Kidney (tissue), 14 donors: ENCODE results near the gene SYCE1. TPM values are rescaled to one million over a fixed set of nuclear protein-coding genes. Genes with fewer than 3 reads are reported as not detected.

Source experiments
- DNase-seq, 5 donors: peaks; one replicate each; pipeline ENCODE4 v3.0.0-alpha.2; 2013 to 2020
- FAIRE-seq: peaks from 2 replicates; lab custom pipeline; 2012; peaks lifted over from hg19 to GRCh38; lab: Jason Lieb, UNC
- H3K27ac ChIP-seq, 2 donors: one replicate each; pipeline ENCODE4 v1.7.0; 2013; ENCODE audit warnings: low read depth in 2 of 2, low read length in 2 of 2, inconsistent platforms in 1 of 2
- H3K27me3 ChIP-seq: one replicate; pipeline ENCODE4 v1.7.1; 2013; ENCODE audit warnings: low read length, inconsistent platforms; ENCODE audit not compliant: control insufficient read depth, insufficient read depth
- H3K36me3 ChIP-seq, 3 donors: one replicate each; pipeline versions ENCODE4 v1.7.0 to v1.7.1; 2013; ENCODE audit warnings: low read length in 3 of 3, control low read depth in 1 of 3, inconsistent platforms in 1 of 3; ENCODE audit not compliant: insufficient read depth in 3 of 3, control insufficient read depth in 2 of 3
- H3K4me1 ChIP-seq, 3 donors: one replicate each; pipeline versions ENCODE4 v1.7.0 to v1.7.1; 2013; ENCODE audit warnings: low read length in 3 of 3, inconsistent platforms in 1 of 3, low read depth in 1 of 3; ENCODE audit not compliant: control insufficient read depth in 2 of 3, insufficient read depth in 2 of 3
- H3K4me3 ChIP-seq, 3 donors: one replicate each; pipeline versions ENCODE4 v1.7.0 to v1.8.1; 2013; ENCODE audit warnings: low read length in 3 of 3, control low read depth in 1 of 3, inconsistent platforms in 1 of 3
- H3K9ac ChIP-seq, 3 donors: one replicate each; pipeline versions ENCODE4 v1.7.0 to v1.7.1; 2013; ENCODE audit warnings: low read length in 3 of 3, control low read depth in 1 of 3, inconsistent platforms in 1 of 3
- H3K9me3 ChIP-seq, 3 donors: one replicate each; pipeline versions ENCODE4 v1.7.0 to v1.7.1; 2013; ENCODE audit warnings: low read length in 3 of 3, control low read depth in 1 of 3, inconsistent platforms in 1 of 3; ENCODE audit not compliant: control insufficient read depth in 2 of 3, insufficient read depth in 1 of 3
- intact Hi-C: fragments of 100-400 bp; cut with DNase I; formaldehyde crosslinking; loops from one replicate; pipeline ENCODE4 v1.11.1; 2022
- polyA plus RNA-seq: library from polyadenylated mRNA; stranded (reverse); fragments of 350-450 nt; fragmentation: Illumina TruSeq; extraction: RNeasy Lipid Tissue Mini Kit (QIAGEN cat#74804); gene quantifications from one replicate; pipeline ENCODE4 v1.2.3, GENCODE V29; 2014; ENCODE audit warnings: low read depth, low replicate concordance; ENCODE audit not compliant: insufficient read depth
- total RNA-seq: library from RNA; stranded (reverse); fragmentation: NEBNext Ultra II Directional; extraction: Animal tissue kit (Norgen Biotek cat#: 25700); gene quantifications from one replicate; pipeline ENCODE4 v1.2.1, GENCODE V29; 2021
- TF ChIP-seq, protein P1 (sequence below): IDR thresholded peaks from 3 replicates; pipeline ENCODE4 v1.5.1; 2012; ENCODE audit warnings: mild to moderate bottlenecking, moderate library complexity, borderline replicate concordance; ENCODE audit not compliant: insufficient read depth; ENCODE audit errors: extremely low read depth
- donor health status: control.
- donor health status: control.
- donor health status: control.
- donor health status: control.
- donor health status: control.
- donor health status: DM: yes; HTN: yes; CAD: no.
- donor health status: Normal renal cell carcinoma (clear cell type).

SYCE1 gene
- total and polyA plus RNA-seq, 2 donors from 2014 or later: 1.2 to 1.4 TPM

DNA sequence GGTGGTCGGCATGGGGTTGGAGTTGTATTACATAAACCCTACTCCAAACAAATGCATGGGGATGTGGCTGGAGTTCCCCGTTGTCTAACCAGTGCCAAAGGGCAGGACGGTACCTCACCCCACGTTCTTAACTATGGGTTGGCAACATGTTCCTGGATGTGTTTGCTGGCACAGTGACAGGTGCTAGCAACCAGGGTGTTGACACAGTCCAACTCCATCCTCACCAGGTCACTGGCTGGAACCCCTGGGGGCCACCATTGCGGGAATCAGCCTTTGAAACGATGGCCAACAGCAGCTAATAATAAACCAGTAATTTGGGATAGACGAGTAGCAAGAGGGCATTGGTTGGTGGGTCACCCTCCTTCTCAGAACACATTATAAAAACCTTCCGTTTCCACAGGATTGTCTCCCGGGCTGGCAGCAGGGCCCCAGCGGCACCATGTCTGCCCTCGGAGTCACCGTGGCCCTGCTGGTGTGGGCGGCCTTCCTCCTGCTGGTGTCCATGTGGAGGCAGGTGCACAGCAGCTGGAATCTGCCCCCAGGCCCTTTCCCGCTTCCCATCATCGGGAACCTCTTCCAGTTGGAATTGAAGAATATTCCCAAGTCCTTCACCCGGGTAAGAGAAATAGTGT lies 38.3 kb downstream of the SYCE1 start, which contains the start of gene CYP2E1:
Gene CYP2E1, plus strand, starts transcription at position 407 of the 632 bp plus-strand sequence. Its CDS starts 33 bp downstream, at position 440.
- DNase-seq (no peak), FAIRE-seq (no peak)
- H3K4me3 ChIP-seq: no peak within 1 kb of the TSS
- no peak within 1 kb of the TSS for H3K9ac ChIP-seq
- H3K9me3 ChIP-seq: peaks cover 0 to 12% (median 0%) of the 10 kb centered on the region in 3 donors
- H3K4me1 ChIP-seq: no peaks in the 10 kb centered on the region
- TF ChIP-seq, protein P1, sequence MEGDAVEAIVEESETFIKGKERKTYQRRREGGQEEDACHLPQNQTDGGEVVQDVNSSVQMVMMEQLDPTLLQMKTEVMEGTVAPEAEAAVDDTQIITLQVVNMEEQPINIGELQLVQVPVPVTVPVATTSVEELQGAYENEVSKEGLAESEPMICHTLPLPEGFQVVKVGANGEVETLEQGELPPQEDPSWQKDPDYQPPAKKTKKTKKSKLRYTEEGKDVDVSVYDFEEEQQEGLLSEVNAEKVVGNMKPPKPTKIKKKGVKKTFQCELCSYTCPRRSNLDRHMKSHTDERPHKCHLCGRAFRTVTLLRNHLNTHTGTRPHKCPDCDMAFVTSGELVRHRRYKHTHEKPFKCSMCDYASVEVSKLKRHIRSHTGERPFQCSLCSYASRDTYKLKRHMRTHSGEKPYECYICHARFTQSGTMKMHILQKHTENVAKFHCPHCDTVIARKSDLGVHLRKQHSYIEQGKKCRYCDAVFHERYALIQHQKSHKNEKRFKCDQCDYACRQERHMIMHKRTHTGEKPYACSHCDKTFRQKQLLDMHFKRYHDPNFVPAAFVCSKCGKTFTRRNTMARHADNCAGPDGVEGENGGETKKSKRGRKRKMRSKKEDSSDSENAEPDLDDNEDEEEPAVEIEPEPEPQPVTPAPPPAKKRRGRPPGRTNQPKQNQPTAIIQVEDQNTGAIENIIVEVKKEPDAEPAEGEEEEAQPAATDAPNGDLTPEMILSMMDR: no peak
- intact Hi-C loops: no loop called here
- no peaks in the 10 kb centered on the region for H3K36me3 ChIP-seq
- no peak within 1 kb of the TSS for H3K27ac ChIP-seq
- H3K27me3 ChIP-seq: peaks cover 14% of the 10 kb centered on the region

DNA sequence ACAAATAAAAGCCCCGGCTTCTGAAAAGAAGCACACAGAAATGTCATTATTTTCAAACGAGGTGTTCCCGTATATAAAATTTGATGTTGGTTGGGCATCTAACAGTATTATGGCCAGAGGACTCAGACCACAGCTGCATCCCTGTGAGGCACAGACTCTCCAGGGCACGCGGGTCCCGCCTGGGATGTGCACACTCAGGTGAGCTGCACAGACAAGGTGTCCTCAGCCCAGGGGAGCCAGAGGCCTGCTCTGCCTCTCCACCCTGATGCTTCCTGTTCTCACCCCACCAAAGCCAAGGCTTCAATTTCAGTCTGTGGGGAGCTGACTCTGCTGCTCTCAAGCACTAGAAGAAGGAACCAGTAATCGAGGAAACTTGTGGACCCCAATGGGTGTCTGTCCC lies 39.9 kb downstream of the SYCE1 start:
- DNase-seq (no peak), FAIRE-seq (no peak)
- peaks cover 10% of the 10 kb centered on the region for H3K27me3 ChIP-seq
- intact Hi-C loops: no loop called here
- TF ChIP-seq, protein P1: no peak
- peaks cover 0 to 12% (median 0%) of the 10 kb centered on the region in 3 donors for H3K9me3 ChIP-seq
- no peak overlapping the region for H3K27ac ChIP-seq
- no peaks in the 10 kb centered on the region for H3K36me3 ChIP-seq
- H3K4me1 ChIP-seq: no peaks in the 10 kb centered on the region
- H3K9ac ChIP-seq: no peak overlapping the region
- H3K4me3 ChIP-seq: no peak overlapping the region

DNA sequence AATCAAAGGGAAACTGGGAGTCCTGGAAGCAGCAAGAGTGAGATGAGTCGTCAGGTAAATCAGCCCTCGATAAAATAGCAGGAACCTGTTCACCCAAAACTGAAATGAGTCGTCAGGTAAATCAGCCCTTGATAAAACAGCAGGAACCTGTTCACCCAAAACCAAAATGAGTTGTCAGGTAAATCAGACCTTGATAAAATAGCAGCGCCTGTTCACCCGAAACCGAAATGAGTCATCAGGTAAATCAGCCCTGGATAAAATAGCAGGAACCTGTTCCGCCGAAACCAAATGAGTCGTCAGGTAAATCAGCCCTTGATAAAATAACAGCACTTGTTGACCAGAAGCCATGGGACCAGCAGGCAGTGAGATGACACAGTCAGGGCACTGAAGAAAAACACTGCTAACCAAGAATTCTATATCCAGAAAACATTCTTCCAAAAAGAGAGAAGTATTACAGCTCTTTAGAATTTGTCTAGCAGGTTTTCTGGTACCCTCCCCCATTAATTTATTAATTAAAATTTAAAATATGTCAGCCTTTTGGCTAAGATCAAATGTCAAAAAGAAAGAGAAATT lies 41.7 kb downstream of the SYCE1 start:
- peaks cover 0 to 12% (median 0%) of the 10 kb centered on the region in 3 donors for H3K9me3 ChIP-seq
- H3K9ac ChIP-seq: no peak overlapping the region
- H3K4me3 ChIP-seq: no peak overlapping the region
- H3K27me3 ChIP-seq: peaks cover 5% of the 10 kb centered on the region
- intact Hi-C loops: no loop called here
- H3K36me3 ChIP-seq: no peaks in the 10 kb centered on the region
- peaks cover 0 to 3% (median 0%) of the 10 kb centered on the region in 3 donors for H3K4me1 ChIP-seq
- no peak overlapping the region for H3K27ac ChIP-seq
- TF ChIP-seq, protein P1: no peak
- no peak for FAIRE-seq
- no peak for DNase-seq
